Liver (tissue), 3 donors: ENCODE data around the gene A1CF.

ENCODE experiments used
- GABPA ChIP-seq, 2 donors: IDR thresholded peaks in 1 of 2; conservative IDR thresholded peaks in 1 of 2; 2 replicates each; pipeline ENCODE4 v1.6.1; 2016; ENCODE audit warnings: antibody characterized with exemption in 2 of 2, mild to moderate bottlenecking in 1 of 2, moderate library complexity in 1 of 2
- YY1 ChIP-seq: IDR thresholded peaks from 2 replicates; pipeline ENCODE4 v1.6.1; 2016; ENCODE audit warnings: antibody characterized with exemption, mild to moderate bottlenecking
- TF ChIP-seq, protein P1 (sequence below): fragments of 150-350 bp; IDR thresholded peaks from 2 replicates; pipeline ENCODE4 v1.5.1; 2017; ENCODE audit warnings: improper control_type of control experiment, low read depth, low read length; ENCODE audit not compliant: missing input control
- TF ChIP-seq, protein P2 (sequence below): IDR thresholded peaks from 2 replicates; pipeline ENCODE4 v1.6.1; 2016; ENCODE audit warnings: antibody characterized with exemption, mild to moderate bottlenecking
- TF ChIP-seq, protein P3 (sequence below): IDR thresholded peaks from 2 replicates; pipeline ENCODE4 v1.6.1; 2016; ENCODE audit warnings: antibody characterized with exemption
- donor health status: healthy.
- donor health status: healthy.

DNA sequence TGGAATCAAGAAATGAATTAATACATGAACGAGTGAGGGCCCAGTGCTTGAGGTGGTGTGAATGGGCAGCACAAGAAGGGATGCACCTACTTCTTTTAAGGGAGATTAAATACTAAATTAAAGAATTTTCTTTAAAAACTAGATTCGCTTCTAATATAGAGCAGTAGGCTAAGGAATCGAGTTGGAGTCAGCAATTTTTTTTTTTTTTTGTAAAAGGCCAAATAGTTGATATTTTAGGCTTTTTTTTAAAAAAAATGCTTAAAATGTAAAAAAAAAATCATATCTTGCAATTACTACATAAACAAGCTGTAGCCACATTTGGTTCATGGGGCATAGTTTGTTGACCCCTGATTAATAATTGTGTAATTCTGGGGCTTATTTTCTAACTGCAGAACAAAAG, 31.9 kb downstream of the A1CF start:
- TF ChIP-seq, protein P1, sequence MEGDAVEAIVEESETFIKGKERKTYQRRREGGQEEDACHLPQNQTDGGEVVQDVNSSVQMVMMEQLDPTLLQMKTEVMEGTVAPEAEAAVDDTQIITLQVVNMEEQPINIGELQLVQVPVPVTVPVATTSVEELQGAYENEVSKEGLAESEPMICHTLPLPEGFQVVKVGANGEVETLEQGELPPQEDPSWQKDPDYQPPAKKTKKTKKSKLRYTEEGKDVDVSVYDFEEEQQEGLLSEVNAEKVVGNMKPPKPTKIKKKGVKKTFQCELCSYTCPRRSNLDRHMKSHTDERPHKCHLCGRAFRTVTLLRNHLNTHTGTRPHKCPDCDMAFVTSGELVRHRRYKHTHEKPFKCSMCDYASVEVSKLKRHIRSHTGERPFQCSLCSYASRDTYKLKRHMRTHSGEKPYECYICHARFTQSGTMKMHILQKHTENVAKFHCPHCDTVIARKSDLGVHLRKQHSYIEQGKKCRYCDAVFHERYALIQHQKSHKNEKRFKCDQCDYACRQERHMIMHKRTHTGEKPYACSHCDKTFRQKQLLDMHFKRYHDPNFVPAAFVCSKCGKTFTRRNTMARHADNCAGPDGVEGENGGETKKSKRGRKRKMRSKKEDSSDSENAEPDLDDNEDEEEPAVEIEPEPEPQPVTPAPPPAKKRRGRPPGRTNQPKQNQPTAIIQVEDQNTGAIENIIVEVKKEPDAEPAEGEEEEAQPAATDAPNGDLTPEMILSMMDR: no peak
- TF ChIP-seq, protein P2, sequence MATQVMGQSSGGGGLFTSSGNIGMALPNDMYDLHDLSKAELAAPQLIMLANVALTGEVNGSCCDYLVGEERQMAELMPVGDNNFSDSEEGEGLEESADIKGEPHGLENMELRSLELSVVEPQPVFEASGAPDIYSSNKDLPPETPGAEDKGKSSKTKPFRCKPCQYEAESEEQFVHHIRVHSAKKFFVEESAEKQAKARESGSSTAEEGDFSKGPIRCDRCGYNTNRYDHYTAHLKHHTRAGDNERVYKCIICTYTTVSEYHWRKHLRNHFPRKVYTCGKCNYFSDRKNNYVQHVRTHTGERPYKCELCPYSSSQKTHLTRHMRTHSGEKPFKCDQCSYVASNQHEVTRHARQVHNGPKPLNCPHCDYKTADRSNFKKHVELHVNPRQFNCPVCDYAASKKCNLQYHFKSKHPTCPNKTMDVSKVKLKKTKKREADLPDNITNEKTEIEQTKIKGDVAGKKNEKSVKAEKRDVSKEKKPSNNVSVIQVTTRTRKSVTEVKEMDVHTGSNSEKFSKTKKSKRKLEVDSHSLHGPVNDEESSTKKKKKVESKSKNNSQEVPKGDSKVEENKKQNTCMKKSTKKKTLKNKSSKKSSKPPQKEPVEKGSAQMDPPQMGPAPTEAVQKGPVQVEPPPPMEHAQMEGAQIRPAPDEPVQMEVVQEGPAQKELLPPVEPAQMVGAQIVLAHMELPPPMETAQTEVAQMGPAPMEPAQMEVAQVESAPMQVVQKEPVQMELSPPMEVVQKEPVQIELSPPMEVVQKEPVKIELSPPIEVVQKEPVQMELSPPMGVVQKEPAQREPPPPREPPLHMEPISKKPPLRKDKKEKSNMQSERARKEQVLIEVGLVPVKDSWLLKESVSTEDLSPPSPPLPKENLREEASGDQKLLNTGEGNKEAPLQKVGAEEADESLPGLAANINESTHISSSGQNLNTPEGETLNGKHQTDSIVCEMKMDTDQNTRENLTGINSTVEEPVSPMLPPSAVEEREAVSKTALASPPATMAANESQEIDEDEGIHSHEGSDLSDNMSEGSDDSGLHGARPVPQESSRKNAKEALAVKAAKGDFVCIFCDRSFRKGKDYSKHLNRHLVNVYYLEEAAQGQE: no peak
- TF ChIP-seq GABPA (IDR thresholded peaks at IDR 0.05 in 1 of 2, conservative IDR thresholded peaks at IDR 0.05 in 1 of 2) (no peak), YY1 (no peak)
- TF ChIP-seq, protein P3, sequence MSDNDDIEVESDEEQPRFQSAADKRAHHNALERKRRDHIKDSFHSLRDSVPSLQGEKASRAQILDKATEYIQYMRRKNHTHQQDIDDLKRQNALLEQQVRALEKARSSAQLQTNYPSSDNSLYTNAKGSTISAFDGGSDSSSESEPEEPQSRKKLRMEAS: no peak
